Activated CD8-positive, alpha-beta memory T cell treated with anti-CD3 and anti-CD28 coated beads for 36 hours (primary cell): ENCODE measurements around the gene MPRIP. TPM values are rescaled to one million over a fixed set of nuclear protein-coding genes. Genes with fewer than 3 reads are reported as not detected.

ENCODE experiments used
- CTCF ChIA-PET: fragments of 350-600 bp; sonication (Branson Sonifier 250); formaldehyde crosslinking; loops from one replicate; lab custom pipeline; 2021; ENCODE audit warnings: antibody characterized with exemption; lab: Charles Lee
- POLR2A ChIA-PET: fragments of 350-600 bp; sonication (Branson Sonifier 250); formaldehyde crosslinking; loops from one replicate; lab custom pipeline; 2021; ENCODE audit warnings: antibody characterized with exemption; lab: Charles Lee
- total RNA-seq, 2 experiments: library from RNA; stranded (reverse); gene quantifications; one replicate each; pipeline ENCODE4 v1.2.3, GENCODE V29; 2021

Gene MPRIP
- total RNA-seq, 2 experiments from 2014 or later: 165 to 172 TPM

GRCh38 chr17:17111401-17112393 is 69.4 kb downstream of the MPRIP start:
- ChIA-PET POLR2A (no interaction called here), CTCF (interaction anchor here (1.0 to 1.3 kb wide), 2 partner anchors 18 to 30 kb away, joined by 3 read pairs; no protein-coding TSS in a partner anchor)

- POLR2A ChIA-PET: no interaction called here
Observed at GRCh38 chr17:17112628-17113200, 70.5 kb downstream of the MPRIP start.

GRCh38 chr17:17114592-17115225 is 72.5 kb downstream of the MPRIP start:
- CTCF ChIA-PET: no interaction called here
- POLR2A ChIA-PET: no interaction called here

More at GRCh38 chr17:17112628-17113200, 70.5 kb downstream of the MPRIP start:
- CTCF ChIA-PET: interaction anchor here (1.3 kb wide), 1 partner anchor 17 kb away, joined by 3 read pairs; no protein-coding TSS in a partner anchor

- ChIA-PET POLR2A (no interaction called here), CTCF (no interaction called here)
Observed at GRCh38 chr17:17115620-17116019, 73.4 kb downstream of the MPRIP start.

GRCh38 chr17:17116406-17116805 is 74.1 kb downstream of the MPRIP start:
- POLR2A ChIA-PET: no interaction called here
- CTCF ChIA-PET: no interaction called here

GRCh38 chr17:17117923-17118322 is 75.7 kb downstream of the MPRIP start:
- POLR2A ChIA-PET: no interaction called here

GRCh38 chr17:17118399-17118798 is 76.1 kb downstream of the MPRIP start:
- POLR2A ChIA-PET: no interaction called here
- CTCF ChIA-PET: no interaction called here

More at GRCh38 chr17:17117923-17118322, 75.7 kb downstream of the MPRIP start:
- CTCF ChIA-PET: no interaction called here

GRCh38 chr17:17119106-17119505 is 76.8 kb downstream of the MPRIP start:
- POLR2A ChIA-PET: interaction anchor here (0.6 kb wide), 1 partner anchor 77 kb away, joined by 3 read pairs; the partner anchor contains the start of gene MPRIP

GRCh38 chr17:17119533-17119932 is 77.3 kb downstream of the MPRIP start:
- POLR2A ChIA-PET: interaction anchor here (0.6 kb wide), 1 partner anchor 77 kb away, joined by 3 read pairs; the partner anchor contains the start of gene MPRIP
- CTCF ChIA-PET: interaction anchor here (0.6 to 1.2 kb wide), 3 partner anchors 23 to 70 kb away, joined by 3 read pairs; no protein-coding TSS in a partner anchor

More at GRCh38 chr17:17119106-17119505, 76.8 kb downstream of the MPRIP start:
- CTCF ChIA-PET: interaction anchor here (0.6 to 0.8 kb wide), 2 partner anchors 24 to 69 kb away, joined by 3 read pairs; no protein-coding TSS in a partner anchor

- ChIA-PET CTCF (interaction anchor here (1.2 kb wide), 1 partner anchor 22 kb away, joined by 3 read pairs; no protein-coding TSS in a partner anchor), POLR2A (interaction anchor here (0.6 kb wide), 1 partner anchor 46 kb away, joined by 3 read pairs; no protein-coding TSS in a partner anchor)
Observed at GRCh38 chr17:17120294-17120693, 78.0 kb downstream of the MPRIP start.

GRCh38 chr17:17120701-17121100 is 78.4 kb downstream of the MPRIP start:
- CTCF ChIA-PET: interaction anchor here (1.2 kb wide), 1 partner anchor 22 kb away, joined by 3 read pairs; no protein-coding TSS in a partner anchor
- POLR2A ChIA-PET: interaction anchor here (0.6 kb wide), 1 partner anchor 46 kb away, joined by 3 read pairs; no protein-coding TSS in a partner anchor

- ChIA-PET CTCF (interaction anchor here (0.6 kb wide), 1 partner anchor 119 kb away, joined by 3 read pairs; no protein-coding TSS in a partner anchor), POLR2A (interaction anchor here (0.6 kb wide), 1 partner anchor 47 kb away, joined by 3 read pairs; no protein-coding TSS in a partner anchor)
Observed at GRCh38 chr17:17121162-17121561, 78.9 kb downstream of the MPRIP start.

GRCh38 chr17:17122781-17123483 is 80.7 kb downstream of the MPRIP start:
- ChIA-PET POLR2A (interaction anchor here (0.9 kb wide), 1 partner anchor 51 kb away, joined by 3 read pairs; no protein-coding TSS in a partner anchor), CTCF (interaction anchor here (0.6 kb wide), 1 partner anchor 192 kb away, joined by 3 read pairs; no protein-coding TSS in a partner anchor)

GRCh38 chr17:17124341-17124740 is 82.1 kb downstream of the MPRIP start:
- POLR2A ChIA-PET: no interaction called here
- CTCF ChIA-PET: no interaction called here

- ChIA-PET POLR2A (no interaction called here), CTCF (interaction anchor here (0.9 to 1.5 kb wide), 2 partner anchors 17 kb away, joined by 3 to 7 read pairs; no protein-coding TSS in a partner anchor)
Observed at GRCh38 chr17:17125136-17126084, 83.2 kb downstream of the MPRIP start.

GRCh38 chr17:17126131-17127110 is 84.2 kb downstream of the MPRIP start:
- ChIA-PET CTCF (interaction anchor here (1.5 kb wide), 1 partner anchor 16 kb away, joined by 7 read pairs; no protein-coding TSS in a partner anchor), POLR2A (no interaction called here)
